Loucy (cell line): ENCODE measurements around the gene ETNK2.

Experiments used
- CTCF ChIP-seq: fragments of 200-600 bp; sonication (generic); conservative IDR thresholded peaks from 2 replicates; pipeline ENCODE4 v1.5.1; 2014; ENCODE audit warnings: mild to moderate bottlenecking, antibody characterized with exemption, low read length
- EZH2phosphoT487 ChIP-seq: fragments of 200-600 bp; IDR thresholded peaks from 2 replicates; pipeline ENCODE4 v1.6.1; 2018; ENCODE audit warnings: antibody characterized with exemption, mild to moderate bottlenecking, moderate library complexity, borderline replicate concordance

DNA sequence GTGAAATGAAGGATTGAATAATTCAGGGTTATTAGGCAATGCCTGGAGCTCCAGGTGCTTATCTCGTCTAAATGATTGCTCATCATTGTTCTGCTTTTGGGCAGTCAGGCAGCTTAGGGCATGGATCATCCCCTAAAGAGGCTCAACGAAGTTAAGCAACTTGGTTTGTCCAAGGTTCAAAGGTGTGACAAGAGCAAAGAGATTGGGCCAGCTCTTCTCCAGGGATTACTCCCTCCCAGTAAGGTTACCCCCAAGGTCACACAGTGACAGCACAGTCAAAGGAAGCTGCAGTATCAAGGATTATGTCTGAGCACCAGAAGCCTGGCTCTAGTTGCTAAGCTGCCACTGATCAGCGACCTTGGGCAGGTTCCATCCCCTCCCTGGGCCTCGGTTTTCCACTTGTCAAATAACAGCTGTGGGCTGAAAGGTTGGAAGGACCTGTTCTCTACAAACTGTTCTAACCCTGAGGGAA lies 6.8 kb downstream of the ETNK2 start:
- TF ChIP-seq CTCF: no peak
- TF ChIP-seq EZH2phosphoT487: no peak
